GM18511 (cell line): ENCODE data around the gene RBBP4.
"Not testable (repeated sequence)": the region's sequence is repeated elsewhere in the genome, so short reads cannot be mapped to it uniquely, and the experiment has no call there.

Experiments
- ATAC-seq: cut with Tn5 transposase; IDR thresholded peaks from one replicate; pipeline ENCODE4 v1.9.1; 2021; ENCODE audit warnings: mild to moderate bottlenecking, moderate library complexity; ENCODE audit not compliant: unreplicated experiment

The RBBP4 gene

DNA sequence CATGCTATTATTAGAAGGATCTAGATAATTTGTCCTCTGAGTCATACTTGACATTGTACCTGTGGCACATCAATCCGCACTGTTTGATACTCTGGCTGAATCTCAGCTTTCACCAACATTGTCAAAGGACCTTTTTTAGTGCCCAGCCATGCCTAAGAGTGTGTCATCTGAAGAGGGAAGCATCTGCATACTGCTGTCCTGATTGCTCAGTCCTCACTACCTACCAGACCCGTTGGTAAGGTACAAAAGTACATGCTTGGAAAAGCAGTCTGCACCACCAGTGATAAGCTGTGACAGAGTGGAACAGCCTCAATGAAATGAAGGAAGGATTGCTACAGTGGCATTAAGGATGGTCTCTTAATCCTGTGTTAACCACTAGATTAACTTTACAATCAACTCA lies 34.5 kb downstream of the RBBP4 start:
- no peak for ATAC-seq

GRCh38 chr1:32686387-32686786 lies 35.4 kb downstream of the RBBP4 start:
- no peak for ATAC-seq

- ATAC-seq: no peak
Observed at GRCh38 chr1:32693455-32694174, 42.6 kb downstream of the RBBP4 start.

DNA sequence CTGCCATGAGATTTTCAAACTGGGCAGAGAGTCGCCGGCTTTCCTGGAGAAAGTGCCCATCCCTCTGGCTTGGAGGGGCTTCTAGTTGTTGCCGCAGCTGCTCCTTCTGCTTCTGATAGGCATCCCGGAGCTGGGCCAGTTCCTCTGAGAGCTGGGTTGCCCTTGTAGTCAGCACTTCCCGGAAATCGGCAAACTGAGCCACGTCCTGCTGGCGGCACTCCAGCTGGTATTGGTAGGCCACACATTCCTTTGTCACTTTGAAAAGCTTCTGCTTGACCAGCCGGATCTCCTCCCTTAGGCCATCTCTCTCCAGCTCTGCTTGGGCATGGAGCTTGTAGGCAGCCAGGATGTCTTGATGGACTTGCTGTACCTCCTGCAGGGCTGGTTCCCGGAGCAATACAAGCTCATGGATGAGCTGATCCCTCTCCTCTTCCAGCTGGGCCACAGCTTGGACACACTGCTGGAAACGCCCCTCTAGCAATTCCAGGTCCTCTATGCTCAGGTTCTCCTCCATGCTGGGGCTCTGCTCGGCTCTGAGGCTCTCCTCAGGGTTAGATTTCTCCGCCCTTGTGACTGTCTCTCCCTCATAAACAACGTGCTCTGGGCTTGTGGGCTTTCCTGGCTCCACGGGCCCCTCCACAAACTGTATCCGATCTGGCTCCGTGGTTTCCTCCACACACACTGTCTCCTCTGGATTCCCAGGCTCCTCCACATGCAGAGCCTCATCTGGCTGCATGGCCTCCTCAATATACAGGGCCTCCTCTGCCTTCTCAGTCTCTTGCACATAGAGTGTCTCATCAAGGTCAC lies 44.3 kb downstream of the RBBP4 start:
- ATAC-seq: no peak

DNA sequence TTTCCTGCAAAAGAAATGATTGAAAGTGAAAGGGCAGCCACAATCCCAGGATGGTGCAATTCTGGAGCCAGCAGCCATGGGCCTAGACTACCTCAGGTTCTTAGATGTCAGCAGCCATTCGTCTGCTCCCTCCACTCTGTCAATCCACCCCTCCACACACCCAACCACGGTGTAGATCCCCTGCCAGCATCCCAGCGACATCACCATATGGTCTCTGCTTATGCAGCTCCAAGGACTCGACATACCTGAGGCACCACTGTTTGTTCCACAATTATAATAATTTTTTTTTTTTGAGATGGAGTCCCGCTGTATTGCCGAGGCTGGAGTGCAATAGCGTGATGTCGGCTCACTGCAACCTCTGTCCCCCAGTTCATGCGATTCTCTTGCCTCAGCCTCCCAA lies 45.0 kb downstream of the RBBP4 start:
- no peak for ATAC-seq

DNA sequence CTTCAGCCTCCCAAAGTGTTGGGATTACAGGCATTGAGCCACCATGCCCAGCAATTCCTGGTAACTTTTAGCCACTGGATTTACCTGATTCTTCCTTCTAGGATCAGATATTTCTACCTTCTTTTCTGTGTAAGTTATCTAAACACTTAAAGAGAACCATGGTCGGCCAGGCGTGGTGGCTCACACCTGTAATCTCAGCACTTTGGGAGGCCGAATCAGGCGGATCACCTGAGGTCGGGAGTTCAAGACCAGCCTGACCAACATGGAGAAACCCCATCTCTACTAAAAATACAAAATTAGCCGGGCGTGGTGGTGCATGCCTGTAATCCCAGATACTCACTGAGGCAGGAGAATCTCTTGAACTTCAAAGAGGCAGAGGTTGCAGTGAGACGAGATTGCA lies 46.0 kb downstream of the RBBP4 start:
- not testable (repeated sequence) for ATAC-seq

GRCh38 chr1:32701421-32701911 lies 50.5 kb downstream of the RBBP4 start:
- no peak for ATAC-seq

GRCh38 chr1:32701951-32702598 lies 51.1 kb downstream of the RBBP4 start:
- ATAC-seq: no peak

DNA sequence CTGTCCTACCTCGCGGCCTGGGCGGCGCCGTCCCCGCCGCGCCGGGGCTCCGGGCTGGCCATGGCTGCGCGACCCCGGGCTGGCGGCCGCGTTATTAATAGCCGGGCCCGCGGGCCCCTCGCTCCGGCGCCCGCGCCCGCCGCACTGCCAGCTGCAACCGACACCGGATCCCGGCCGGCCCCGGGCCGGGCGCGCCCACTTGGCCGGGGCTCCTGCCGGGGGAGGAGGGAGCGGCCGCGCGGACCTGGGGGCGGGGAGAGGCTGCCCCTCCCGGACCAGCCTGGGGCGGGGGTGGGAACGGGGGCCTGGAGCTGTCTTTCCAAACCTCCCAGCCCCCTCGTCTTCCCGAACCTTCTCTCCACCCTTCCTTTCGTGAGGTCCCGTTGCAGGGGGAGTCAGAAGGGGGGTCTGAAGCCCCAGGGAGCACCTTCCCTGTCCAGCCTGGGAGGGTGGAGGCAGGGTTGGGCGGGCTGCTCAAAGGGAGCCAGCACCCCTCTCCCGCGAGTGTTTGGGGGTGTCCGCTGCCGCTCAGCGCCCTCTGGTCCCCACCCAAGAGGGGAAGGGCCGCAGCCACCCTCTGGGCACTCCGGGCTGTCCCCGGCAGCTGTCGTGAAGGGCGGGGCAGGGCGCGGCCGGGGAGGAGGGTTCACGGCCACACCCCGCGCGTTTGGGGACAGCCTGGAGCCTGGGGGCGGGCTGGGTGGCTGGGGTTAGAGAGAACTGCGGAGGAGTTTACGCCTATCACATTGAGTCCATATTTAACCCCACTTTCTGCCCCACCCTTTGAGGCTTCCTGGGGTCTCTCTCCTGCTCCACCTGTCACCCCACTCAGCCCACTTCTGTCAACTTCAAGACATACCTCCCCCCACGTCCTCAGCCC lies 51.8 kb downstream of the RBBP4 start, which contains the start of gene SYNC:
SYNC (minus strand) TSS at position 172 of the 880 bp plus-strand sequence; CDS start at position 62, 110 bp downstream.
- ATAC-seq: no peak

GRCh38 chr1:32703479-32704291 lies 52.7 kb downstream of the RBBP4 start:
- no peak for ATAC-seq

GRCh38 chr1:32705516-32705915 lies 54.5 kb downstream of the RBBP4 start:
- ATAC-seq: no peak

- ATAC-seq: no peak
Observed at GRCh38 chr1:32706491-32706890, 55.5 kb downstream of the RBBP4 start.

DNA sequence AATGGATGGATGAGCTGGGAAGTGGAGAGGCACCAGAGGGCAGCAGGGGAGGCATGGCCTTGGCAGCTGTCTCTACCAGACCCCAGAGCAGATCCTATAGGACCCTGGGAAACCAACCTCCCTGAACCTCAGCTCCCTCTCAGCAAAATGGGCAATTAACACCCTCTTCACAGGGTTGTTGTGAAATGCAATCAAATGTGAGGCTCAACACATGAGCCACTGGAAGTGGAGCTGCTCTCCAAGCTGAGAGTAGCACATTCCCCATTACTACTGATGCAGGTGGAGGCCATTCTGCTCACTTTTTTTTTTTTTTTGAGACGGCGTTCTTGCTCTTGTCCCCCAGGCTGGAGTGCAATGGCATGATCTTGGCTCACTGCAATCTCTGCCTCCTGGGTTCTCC lies 58.1 kb downstream of the RBBP4 start:
- ATAC-seq: no peak

DNA sequence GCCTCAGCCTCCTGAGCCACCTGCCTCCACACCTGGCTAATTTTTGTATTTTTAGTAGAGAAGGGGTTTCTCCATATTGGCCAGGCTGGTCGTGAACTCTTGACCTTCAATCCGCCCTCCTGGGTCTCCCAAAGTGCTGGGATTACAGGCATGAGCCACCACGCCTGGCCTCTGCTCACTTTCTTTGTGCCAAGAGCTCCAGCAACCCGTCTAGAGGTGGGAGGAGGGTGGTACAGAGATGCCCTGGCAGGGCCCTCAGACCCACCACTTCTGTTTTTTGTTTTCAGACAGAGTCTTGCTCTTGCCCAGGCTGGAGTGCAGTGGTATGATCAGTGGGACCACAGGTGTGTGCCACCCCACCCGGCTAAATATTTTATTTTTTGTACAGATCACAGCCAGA lies 58.5 kb downstream of the RBBP4 start:
- ATAC-seq: no peak

DNA sequence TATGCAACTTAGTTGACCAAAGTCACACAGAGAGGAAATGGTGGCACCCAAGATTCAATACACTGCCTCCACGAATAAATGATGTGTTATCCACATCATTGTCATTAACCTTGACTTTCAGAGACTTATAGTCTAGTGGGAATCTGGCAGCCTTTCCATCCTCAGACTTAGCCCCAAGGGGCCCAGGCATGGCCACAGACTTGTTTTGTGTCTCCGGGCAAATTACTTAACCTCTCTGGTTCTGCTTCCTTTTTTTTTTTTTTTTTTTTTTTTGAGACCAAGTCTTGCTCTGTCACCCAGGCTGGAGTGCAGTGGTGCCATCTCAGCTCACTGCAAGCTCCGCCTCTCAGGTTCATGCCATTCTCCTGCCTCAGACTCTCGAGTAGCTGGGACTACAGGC lies 60.2 kb downstream of the RBBP4 start:
- not testable (repeated sequence) for ATAC-seq

DNA sequence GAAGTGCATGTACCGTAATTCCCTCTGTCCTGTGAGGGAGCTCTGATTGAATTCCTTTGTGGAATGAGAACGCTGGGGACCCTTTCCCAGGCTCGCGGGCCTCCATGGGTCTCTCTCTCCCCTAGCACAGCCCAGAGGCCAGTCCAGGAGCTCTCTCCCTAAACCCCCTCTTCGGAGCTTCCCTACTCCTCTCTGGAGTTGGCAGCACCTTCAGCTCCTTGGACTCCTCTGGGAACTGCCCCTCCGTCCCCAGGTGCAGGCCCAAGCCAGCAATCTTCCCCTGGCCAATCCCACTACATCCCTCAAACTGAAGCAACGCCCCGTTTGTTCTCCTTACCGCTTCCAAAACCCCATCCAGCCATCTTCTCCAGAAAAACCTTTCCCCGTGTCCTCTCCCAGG lies 62.1 kb downstream of the RBBP4 start:
- no peak for ATAC-seq

DNA sequence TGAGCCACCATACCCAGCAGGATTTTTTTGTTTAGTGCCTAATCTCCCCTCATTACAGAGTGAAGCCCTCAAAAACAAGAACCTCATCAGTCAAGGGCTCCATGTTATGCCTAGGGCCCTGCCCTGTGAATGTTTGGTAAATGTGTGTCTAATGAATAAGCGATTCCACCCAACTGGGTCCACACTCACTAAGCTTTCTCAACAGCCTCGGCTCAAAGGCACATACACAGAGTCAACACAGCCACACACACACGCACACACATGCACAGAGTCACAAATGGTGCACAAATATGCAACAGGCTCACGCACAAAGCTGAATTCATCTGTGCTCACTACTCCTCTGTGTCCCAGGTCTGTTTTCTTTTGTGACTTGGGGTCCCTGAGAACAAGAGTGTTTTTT lies 63.3 kb downstream of the RBBP4 start:
- no peak for ATAC-seq

GRCh38 chr1:32715901-32716311 lies 64.9 kb downstream of the RBBP4 start:
- no peak for ATAC-seq

DNA sequence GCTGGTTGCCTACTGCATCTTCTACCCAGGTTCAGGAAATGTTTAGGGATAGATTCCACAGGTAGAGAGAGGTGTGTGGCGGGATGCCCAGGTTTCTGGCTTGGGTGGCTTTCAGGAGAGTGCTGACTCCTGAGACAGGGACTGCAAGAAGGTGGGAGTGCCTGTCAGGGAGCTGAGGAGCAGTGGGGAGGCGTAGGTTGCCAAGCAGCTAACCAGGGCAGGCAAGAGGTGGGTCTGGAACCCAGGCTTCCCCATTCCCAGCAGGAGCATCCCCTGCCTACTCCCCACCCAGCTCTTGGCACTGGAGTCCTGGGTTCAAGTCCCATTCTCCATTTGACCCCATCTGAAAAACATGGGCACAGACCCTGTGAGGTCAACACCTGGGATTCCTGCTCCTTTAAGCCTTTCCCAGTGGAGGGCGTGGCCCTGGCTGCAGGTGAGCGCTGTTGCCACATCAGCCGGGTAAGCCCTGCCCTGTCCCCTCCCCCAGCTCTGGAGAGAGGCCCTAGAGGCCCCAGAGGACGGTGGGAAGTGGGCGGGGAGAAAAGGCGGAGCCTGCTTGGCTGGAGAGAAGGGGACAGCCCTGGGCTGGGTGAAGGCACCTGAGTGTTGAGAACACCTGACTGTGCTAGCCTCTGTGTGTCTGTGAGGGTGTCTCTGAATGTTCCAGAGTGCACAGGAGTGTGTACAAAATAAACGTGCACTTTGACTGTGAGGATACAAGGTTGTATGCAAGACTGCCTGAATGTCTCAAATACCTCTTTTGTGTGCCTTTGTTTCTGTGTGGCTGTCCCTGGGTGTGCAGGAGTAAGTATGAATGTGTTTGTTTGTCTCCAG lies 65.5 kb downstream of the RBBP4 start:
- ATAC-seq: no peak
